PC-9 (cell line): Measurements from ENCODE around the gene CACNA1A.

ENCODE experiments used
- CTCF ChIP-seq: fragments of 200-600 bp; sonication (generic); conservative IDR thresholded peaks from 2 replicates; pipeline ENCODE4 v1.6.1; 2017; ENCODE audit warnings: mixed run types, antibody characterized with exemption, mild to moderate bottlenecking, moderate library complexity
- EZH2 ChIP-seq: fragments of 200-600 bp; sonication (generic); IDR thresholded peaks from 2 replicates; pipeline ENCODE4 v1.8.0; 2017; ENCODE audit warnings: antibody characterized with exemption, low read depth

- TF ChIP-seq CTCF (no peak), EZH2 (no peak)
Measured at GRCh38 chr19:13437919-13438618, 68.2 kb downstream of the CACNA1A start.
